K562 (cell line): Measurements from ENCODE around the gene ZNF385D. TPM values are rescaled to one million over a fixed set of nuclear protein-coding genes. Genes with fewer than 3 reads are reported as not detected.

ENCODE experiments used
- ATAC-seq: fragments of 200-7000 bp; cut with Tn5 transposase; 3 replicates; pipeline ENCODE4 v1.9.1; 2020; ENCODE audit warnings: moderate library complexity
- BruUV-seq: library from RNA; stranded (reverse); fragments of 400-500 nt; replicated peaks from 2 replicates; lab custom pipeline; 2021; lab: Mats Ljungman, UMichigan
- CTCF ChIA-PET: fragments of 300-600 bp; formaldehyde crosslinking; extraction: SDS; loops from one replicate; lab custom pipeline; 2021; ENCODE audit warnings: low intra/inter-chr PET ratio; lab: Yijun Ruan, JAX
- POLR2A ChIA-PET: fragments of 300-600, 350-650 bp; sonication (Branson Sonifier 250); formaldehyde crosslinking; extraction: SDS; loops from one replicate; lab custom pipeline; 2021; ENCODE audit warnings: antibody characterized with exemption, inconsistent platforms; lab: Yijun Ruan, JAX
- DNase-seq, 4 experiments: peaks; one replicate each; pipeline versions ENCODE4 v3.0.0 to v3.0.0-alpha.2; 2011 to 2018; ENCODE audit warnings: low spot score in 3 of 4, mixed read lengths in 3 of 4; ENCODE audit errors: extremely low read depth in 1 of 4
- FAIRE-seq: peaks from 2 replicates; lab custom pipeline; 2011; peaks lifted over from hg19 to GRCh38; lab: Jason Lieb, UNC
- H2AFZ ChIP-seq: 2 replicates; pipeline ENCODE4 v1.6.0; 2011; ENCODE audit warnings: low read depth, low read length, control low read depth, inconsistent platforms
- H3K27ac ChIP-seq: fragments of 200-600 bp; 3 replicates; pipeline ENCODE4 v1.8.0; 2011; ENCODE audit warnings: low read depth, mild to moderate bottlenecking, control low read depth, inconsistent platforms, low read length, moderate library complexity, mixed read lengths; ENCODE audit errors: extremely low read depth
- H3K27me3 ChIP-seq, 2 experiments: fragments of 300-600 bp in 1 of 2; 2 replicates in 1 of 2; 3 replicates in 1 of 2; pipeline versions ENCODE4 v1.6.0 to v1.8.0; 2011; ENCODE audit warnings: inconsistent platforms in 2 of 2, low read length in 2 of 2, mild to moderate bottlenecking in 1 of 2, mixed read lengths in 1 of 2, moderate library complexity in 1 of 2; ENCODE audit not compliant: control insufficient read depth in 2 of 2, insufficient read depth in 2 of 2
- H3K36me3 ChIP-seq: fragments of 300-600 bp; 3 replicates; pipeline ENCODE4 v1.8.0; 2011; ENCODE audit warnings: mild to moderate bottlenecking, low read length, inconsistent platforms; ENCODE audit not compliant: control insufficient read depth, insufficient read depth
- H3K4me1 ChIP-seq, 2 experiments: fragments of 200-600 bp in 1 of 2; replicated peaks in 1 of 2; 2 replicates in 1 of 2; 3 replicates in 1 of 2; pipeline versions ENCODE4 v1.5.1 to v1.8.0; 2011; ENCODE audit warnings: inconsistent platforms in 2 of 2, low read length in 2 of 2, mild to moderate bottlenecking in 1 of 2, mixed read lengths in 1 of 2, moderate library complexity in 1 of 2; ENCODE audit not compliant: control insufficient read depth in 2 of 2, insufficient read depth in 2 of 2
- H3K4me2 ChIP-seq: 2 replicates; pipeline ENCODE4 v1.6.1; 2011; ENCODE audit warnings: low read length, control low read depth, inconsistent platforms, mixed read lengths; ENCODE audit not compliant: insufficient read depth
- H3K4me3 ChIP-seq: fragments of 200-600 bp; sonication (generic), shearing (Covaris generic); 2 replicates; pipeline ENCODE4 v1.5.1; 2016; ENCODE audit warnings: control low read depth, inconsistent platforms
- H3K79me2 ChIP-seq: fragments of 200-600 bp; 3 replicates; pipeline ENCODE4 v1.8.0; 2011; ENCODE audit warnings: low read length, inconsistent platforms; ENCODE audit not compliant: control insufficient read depth, insufficient read depth
- H3K9ac ChIP-seq, 2 experiments: 2 replicates each; pipeline versions ENCODE4 v1.6.0 to v1.6.1; 2011; ENCODE audit warnings: low read depth in 2 of 2, low read length in 2 of 2, control low read depth in 1 of 2, inconsistent platforms in 1 of 2, mild to moderate bottlenecking in 1 of 2, mixed read lengths in 1 of 2; ENCODE audit not compliant: insufficient read depth in 1 of 2
- H3K9me1 ChIP-seq: one replicate; pipeline ENCODE4 v1.6.0; 2011; ENCODE audit warnings: inconsistent platforms, mild to moderate bottlenecking, low read length, moderate library complexity; ENCODE audit not compliant: control insufficient read depth, insufficient read depth
- H3K9me3 ChIP-seq: replicated peaks from 2 replicates; pipeline ENCODE4 v1.5.1; 2011; ENCODE audit warnings: low read depth, low read length, inconsistent platforms; ENCODE audit not compliant: control insufficient read depth, insufficient read depth
- H4K20me1 ChIP-seq: replicated peaks from 2 replicates; pipeline ENCODE4 v1.6.1; 2011; ENCODE audit warnings: low read length, inconsistent platforms, mixed read lengths; ENCODE audit not compliant: control insufficient read depth, insufficient read depth
- DMBX1 ChIP-seq: fragments of 250-450 bp; sonication (Bioruptor Pico); IDR thresholded peaks from 2 replicates; pipeline ENCODE4 v1.8.0; 2022; ENCODE audit warnings: inconsistent platforms, mild to moderate bottlenecking, moderate library complexity, borderline replicate concordance
- KHSRP ChIP-seq: fragments of 450-650 bp; IDR thresholded peaks from 2 replicates; pipeline ENCODE4 v1.6.1; 2017
- NCOA1 ChIP-seq: fragments of 450-650 bp; IDR thresholded peaks from 2 replicates; pipeline ENCODE4 v1.6.1; 2016; ENCODE audit warnings: low read depth
- PTTG1 ChIP-seq: fragments of 450-650 bp; IDR thresholded peaks from 2 replicates; pipeline ENCODE4 v1.6.1; 2016; ENCODE audit warnings: low read depth, mild to moderate bottlenecking, missing genetic modification characterization, missing compliant biosample characterization
- ZBTB7A ChIP-seq: IDR thresholded peaks from 2 replicates; pipeline ENCODE4 v1.6.1; 2011; ENCODE audit warnings: low read depth, mild to moderate bottlenecking, low read length, moderate library complexity, borderline replicate concordance; ENCODE audit not compliant: control insufficient read depth
- ZNF23 ChIP-seq: fragments of 250-450 bp; sonication (Bioruptor Pico); IDR thresholded peaks from 2 replicates; pipeline ENCODE4 v1.4.0; 2020; ENCODE audit warnings: mild to moderate bottlenecking
- ZNF398 ChIP-seq: fragments of 250-450 bp; sonication (Bioruptor Pico); IDR thresholded peaks from 2 replicates; pipeline ENCODE4 v1.8.0; 2021; ENCODE audit warnings: moderate library complexity, mild to moderate bottlenecking, inconsistent platforms
- WGBS: fragments of 100-300 bp; shearing (Covaris generic); methylation state at CpG from one replicate; pipeline ENCODE4 v1.1.6; 2016; ENCODE audit warnings: low coverage, mixed read lengths; ENCODE audit not compliant: insufficient coverage; ENCODE audit errors: missing lambda C conversion rate; 5-methylcytosine and 5-hydroxymethylcytosine counted together
- in situ Hi-C: fragments of 300-500 bp; cut with MboI; formaldehyde crosslinking; loops from 4 replicates; pipeline ENCODE4 v1.15.0; 2018; ENCODE audit warnings: inconsistent platforms, mixed read lengths
- intact Hi-C: fragments of 100-400 bp; cut with micrococcal nuclease; formaldehyde crosslinking; loops from 2 replicates; pipeline ENCODE4 v1.14.2; 2022
- polyA plus RNA-seq, 8 experiments: library from polyadenylated mRNA; depleted of rRNA in 4 of 8; stranded (reverse) in 5 of 8; unstranded in 3 of 8; fragments of >200 nt; fragmentation: Nextera tagmentation in 2 of 8; fragmentation: Illumina TruSeq in 1 of 8; extraction: Ambion mirVana in 2 of 8; extraction: Trizol in 1 of 8; gene quantifications; 2 replicates each; pipeline versions ENCODE4 v1.2.1 to v1.2.3, GENCODE V29; 2011 to 2014; ENCODE audit warnings: inconsistent platforms in 1 of 8, missing spikeins in 1 of 8
- total RNA-seq, 7 experiments: library from RNA; depleted of rRNA in 6 of 7; stranded (reverse); fragments of >200 nt in 6 of 7; fragmentation: Illumina TruSeq in 2 of 7; extraction: Trizol in 2 of 7; gene quantifications; 2 replicates each; pipeline versions ENCODE4 v1.2.1 to v1.2.3, GENCODE V29; 2011 to 2021; ENCODE audit warnings: low replicate concordance in 1 of 7

ZNF385D gene
- total and polyA plus RNA-seq, 9 of the 15 experiments (the other 6 are each of a cell fraction or from before 2014, with no cell fraction given) = 0.14 to 1.7 (median 0.51) TPM

GRCh38 chr3:21520106-21520963, 230.7 kb downstream of the ZNF385D start (continued):
- TF ChIP-seq ZNF398 (CRISPR knock-in tag) = no peak
- TF ChIP-seq NCOA1 = no peak

- no peak overlapping the region for H3K4me3 ChIP-seq
- TF ChIP-seq ZNF23 (CRISPR knock-in tag) = 0 out of 2 replicates have a peak, but pooled peaks have one; percentile 34
- no peak for TF ChIP-seq ZBTB7A
- 0 out of 2 replicates have a peak, but pooled peaks have one; percentile 50 for TF ChIP-seq DMBX1 (CRISPR knock-in tag)
- TF ChIP-seq PTTG1 (tag) = 0 out of 2 replicates have a peak, but pooled peaks have one; percentile 18
- TF ChIP-seq KHSRP = no peak
- H3K9me1 ChIP-seq = no peaks in the 10 kb centered on the region
- 18% methylated on average over 3 of the region's 3 CpGs for WGBS
- no peak overlapping the region for H2AFZ ChIP-seq
- FAIRE-seq (no peak), ATAC-seq (no peak; the same call in 2 of the 3 replicates), DNase-seq (no peak)
- no peak overlapping the region for H3K9ac ChIP-seq
- ChIA-PET CTCF (no interaction called here), POLR2A (no interaction called here)
- H3K36me3 ChIP-seq = no peaks in the 10 kb centered on the region
- H3K27me3 ChIP-seq = no peaks in the 10 kb centered on the region
- no peaks in the 10 kb centered on the region for H3K4me1 ChIP-seq
- no peak overlapping the region for H3K27ac ChIP-seq
- no peaks in the 10 kb centered on the region for H3K9me3 ChIP-seq
- intact Hi-C loops (no loop called here), in situ Hi-C loops (no loop called here)
- H4K20me1 ChIP-seq = no peaks in the 10 kb centered on the region
- no peaks in the 10 kb centered on the region for H3K79me2 ChIP-seq
- H3K4me2 ChIP-seq = no peak overlapping the region
- no TSS peak for BruUV-seq
Measured at GRCh38 chr3:21517184-21517583, 233.8 kb downstream of the ZNF385D start.
